Endothelial cell (in vitro differentiated cells): Measurements from ENCODE around the gene INPP5F. TPM values are rescaled to one million over a fixed set of nuclear protein-coding genes. Genes with fewer than 3 reads are reported as not detected.

Experiments used
- DNase-seq: peaks from one replicate; pipeline ENCODE4 v3.0.0; 2021; ENCODE audit warnings: low spot score
- H3K27ac Mint-ChIP-seq: one replicate; pipeline ENCODE4 v1.8.0; 2021; ENCODE audit warnings: mixed read lengths, inconsistent platforms; ENCODE audit not compliant: unreplicated experiment
- H3K27me3 Mint-ChIP-seq: one replicate; pipeline ENCODE4 v1.8.0; 2021; ENCODE audit warnings: mild to moderate bottlenecking, moderate library complexity, mixed read lengths, inconsistent platforms; ENCODE audit not compliant: unreplicated experiment
- H3K36me3 Mint-ChIP-seq: one replicate; pipeline ENCODE4 v1.8.0; 2021; ENCODE audit warnings: mild to moderate bottlenecking, low read depth, mixed read lengths, inconsistent platforms; ENCODE audit not compliant: unreplicated experiment
- H3K4me1 Mint-ChIP-seq: one replicate; pipeline ENCODE4 v1.8.0; 2021; ENCODE audit warnings: mild to moderate bottlenecking, mixed read lengths, inconsistent platforms; ENCODE audit not compliant: unreplicated experiment
- H3K4me3 Mint-ChIP-seq: one replicate; pipeline ENCODE4 v1.8.0; 2021; ENCODE audit warnings: mild to moderate bottlenecking, mixed read lengths, inconsistent platforms; ENCODE audit not compliant: unreplicated experiment
- H3K9me3 Mint-ChIP-seq: one replicate; pipeline ENCODE4 v1.8.0; 2021; ENCODE audit warnings: mixed read lengths, inconsistent platforms; ENCODE audit not compliant: unreplicated experiment
- total RNA-seq: library from RNA; stranded (reverse); fragmentation: NEBNext Ultra II Directional; extraction: Animal tissue kit (Norgen Biotek cat#: 25700); gene quantifications from one replicate; pipeline ENCODE4 v1.2.1, GENCODE V29; 2021; ENCODE audit not compliant: unreplicated experiment
- TF ChIP-seq, protein P1 (sequence below): fragments of 200-600 bp; sonication (generic); IDR thresholded peaks from one replicate; pipeline ENCODE4 v1.5.0; 2021; ENCODE audit warnings: antibody characterized with exemption; ENCODE audit not compliant: unreplicated experiment

The INPP5F gene
- total RNA-seq, 1 donor from 2014 or later = 45.7 TPM

DNA sequence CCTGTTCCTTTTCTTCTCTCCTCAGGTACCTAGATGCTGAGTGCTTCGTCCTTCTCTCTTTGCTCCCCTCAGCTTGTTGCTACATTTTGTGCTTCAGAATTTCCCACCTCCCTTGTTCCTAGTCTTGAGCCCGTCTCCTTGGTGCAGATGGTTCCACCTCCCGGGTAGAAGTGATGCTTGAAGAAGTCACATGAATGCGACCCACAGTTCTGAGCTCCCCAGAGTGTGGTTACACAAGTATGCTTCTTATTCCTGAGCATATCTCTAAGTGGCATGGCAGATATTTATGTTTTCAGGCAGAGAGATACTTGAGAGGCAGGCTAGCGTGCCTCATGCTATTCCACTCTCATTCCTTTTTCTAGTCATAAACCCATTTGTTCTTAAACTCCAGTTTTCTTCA is 34.0 kb downstream of the INPP5F start:
- Mint-ChIP-seq H3K36me3 (peaks cover 5% of the 10 kb centered on the region), H3K4me3 (no peak overlapping the region), H3K4me1 (no peaks in the 10 kb centered on the region), H3K27ac (no peak overlapping the region), H3K9me3 (no peaks in the 10 kb centered on the region), H3K27me3 (no peaks in the 10 kb centered on the region)
- DNase-seq = no peak
- TF ChIP-seq, protein P1, sequence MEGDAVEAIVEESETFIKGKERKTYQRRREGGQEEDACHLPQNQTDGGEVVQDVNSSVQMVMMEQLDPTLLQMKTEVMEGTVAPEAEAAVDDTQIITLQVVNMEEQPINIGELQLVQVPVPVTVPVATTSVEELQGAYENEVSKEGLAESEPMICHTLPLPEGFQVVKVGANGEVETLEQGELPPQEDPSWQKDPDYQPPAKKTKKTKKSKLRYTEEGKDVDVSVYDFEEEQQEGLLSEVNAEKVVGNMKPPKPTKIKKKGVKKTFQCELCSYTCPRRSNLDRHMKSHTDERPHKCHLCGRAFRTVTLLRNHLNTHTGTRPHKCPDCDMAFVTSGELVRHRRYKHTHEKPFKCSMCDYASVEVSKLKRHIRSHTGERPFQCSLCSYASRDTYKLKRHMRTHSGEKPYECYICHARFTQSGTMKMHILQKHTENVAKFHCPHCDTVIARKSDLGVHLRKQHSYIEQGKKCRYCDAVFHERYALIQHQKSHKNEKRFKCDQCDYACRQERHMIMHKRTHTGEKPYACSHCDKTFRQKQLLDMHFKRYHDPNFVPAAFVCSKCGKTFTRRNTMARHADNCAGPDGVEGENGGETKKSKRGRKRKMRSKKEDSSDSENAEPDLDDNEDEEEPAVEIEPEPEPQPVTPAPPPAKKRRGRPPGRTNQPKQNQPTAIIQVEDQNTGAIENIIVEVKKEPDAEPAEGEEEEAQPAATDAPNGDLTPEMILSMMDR = no peak

DNA sequence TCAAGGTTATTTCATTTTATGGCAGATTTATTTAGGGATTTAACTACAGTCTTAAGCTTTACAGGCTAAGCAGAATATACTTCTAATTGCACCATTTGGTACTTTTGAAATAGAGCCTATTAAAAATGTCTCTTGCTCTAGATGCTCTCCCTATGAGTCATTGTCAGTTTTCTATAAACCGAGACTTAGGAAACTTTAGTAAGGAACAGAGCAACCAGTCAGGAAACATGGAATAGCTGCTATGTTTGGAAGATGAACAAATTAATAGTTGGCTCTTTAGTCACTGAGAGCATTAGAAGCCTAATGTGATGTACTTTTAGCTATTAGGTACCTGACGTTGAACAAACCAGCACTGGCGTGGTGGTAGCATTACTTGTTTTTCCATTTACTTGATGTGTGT is 35.3 kb downstream of the INPP5F start:
- Mint-ChIP-seq H3K9me3 (no peaks in the 10 kb centered on the region), H3K4me1 (peaks cover 3% of the 10 kb centered on the region), H3K27ac (no peak overlapping the region), H3K36me3 (peaks cover 5% of the 10 kb centered on the region), H3K27me3 (no peaks in the 10 kb centered on the region), H3K4me3 (no peak overlapping the region)
- DNase-seq = no peak
- TF ChIP-seq, protein P1 = no peak

DNA sequence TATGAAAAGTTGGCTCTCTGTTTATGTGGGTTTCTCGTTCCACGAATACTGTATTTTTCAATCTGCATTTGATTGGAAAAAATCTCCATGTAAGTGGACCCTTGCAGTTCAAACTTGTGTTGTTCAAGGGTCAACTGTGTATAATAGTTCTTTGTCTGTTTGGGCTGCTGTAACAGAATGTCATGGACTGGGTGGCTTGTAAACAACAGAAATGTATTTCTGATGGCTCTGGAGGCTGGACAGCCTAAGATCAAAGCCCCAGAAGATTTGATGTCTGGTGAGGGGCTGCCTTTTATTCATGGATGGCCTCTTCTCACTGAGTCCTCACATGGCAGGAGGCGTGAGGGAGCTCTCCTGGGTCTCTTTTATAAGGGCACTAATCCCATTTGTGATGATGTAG is 36.2 kb downstream of the INPP5F start:
- DNase-seq = no peak
- peaks cover 5% of the 10 kb centered on the region for H3K36me3 Mint-ChIP-seq
- H3K4me3 Mint-ChIP-seq = no peak overlapping the region
- TF ChIP-seq, protein P1 = no peak
- peaks cover 10% of the 10 kb centered on the region for H3K4me1 Mint-ChIP-seq
- no peak overlapping the region for H3K27ac Mint-ChIP-seq
- H3K9me3 Mint-ChIP-seq = no peaks in the 10 kb centered on the region
- no peaks in the 10 kb centered on the region for H3K27me3 Mint-ChIP-seq

DNA sequence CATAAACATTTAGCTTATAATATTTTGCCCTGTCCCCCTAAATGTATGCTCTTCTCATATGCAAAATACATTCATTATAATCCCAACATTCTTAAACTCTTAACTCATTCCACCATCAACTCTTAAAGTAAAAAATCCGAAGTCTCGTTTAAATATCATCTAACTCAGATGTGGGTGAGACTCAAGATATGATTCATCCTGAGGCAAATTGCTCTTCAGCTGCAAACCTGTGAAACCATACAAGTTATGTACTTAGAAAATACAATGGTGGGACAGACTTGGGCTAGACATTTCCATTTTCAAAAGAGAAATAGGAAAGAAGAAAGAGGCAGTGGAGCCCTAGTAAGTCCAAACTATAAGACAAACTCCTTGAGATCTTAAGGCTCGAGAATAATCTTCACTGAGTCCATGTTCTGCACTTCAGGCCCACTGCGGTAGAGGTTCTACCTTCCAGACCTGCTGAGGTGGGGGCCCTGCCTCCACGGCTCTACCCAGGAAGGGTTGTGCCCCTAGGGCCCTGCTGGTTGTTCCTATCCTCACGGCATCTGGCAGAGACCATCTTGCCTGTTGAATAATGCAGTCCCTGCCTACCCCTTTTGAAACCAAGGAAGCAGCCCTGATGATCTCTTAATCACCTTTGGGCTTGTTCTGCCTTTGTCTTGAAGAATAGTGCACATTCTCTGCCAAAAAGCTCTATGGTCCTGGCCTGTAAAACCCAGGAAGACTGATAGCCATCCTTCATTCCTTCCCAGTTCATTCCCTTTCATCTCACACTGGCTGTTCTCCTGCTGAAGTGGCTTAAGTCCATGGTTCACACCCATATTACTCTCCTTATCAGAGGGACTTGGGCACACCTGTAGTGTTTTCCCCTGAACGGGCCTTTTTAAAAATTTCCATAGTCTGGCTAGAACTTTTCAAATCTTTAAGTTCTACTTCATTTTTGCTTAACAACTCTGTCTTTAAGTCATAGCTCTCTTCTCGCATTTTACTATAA is 37.3 kb downstream of the INPP5F start:
- no peak for DNase-seq
- H3K27me3 Mint-ChIP-seq = no peaks in the 10 kb centered on the region
- no peak overlapping the region for H3K27ac Mint-ChIP-seq
- peaks cover 5% of the 10 kb centered on the region for H3K36me3 Mint-ChIP-seq
- H3K9me3 Mint-ChIP-seq = no peaks in the 10 kb centered on the region
- TF ChIP-seq, protein P1 = no peak
- peaks cover 16% of the 10 kb centered on the region for H3K4me1 Mint-ChIP-seq
- H3K4me3 Mint-ChIP-seq = no peak overlapping the region

DNA sequence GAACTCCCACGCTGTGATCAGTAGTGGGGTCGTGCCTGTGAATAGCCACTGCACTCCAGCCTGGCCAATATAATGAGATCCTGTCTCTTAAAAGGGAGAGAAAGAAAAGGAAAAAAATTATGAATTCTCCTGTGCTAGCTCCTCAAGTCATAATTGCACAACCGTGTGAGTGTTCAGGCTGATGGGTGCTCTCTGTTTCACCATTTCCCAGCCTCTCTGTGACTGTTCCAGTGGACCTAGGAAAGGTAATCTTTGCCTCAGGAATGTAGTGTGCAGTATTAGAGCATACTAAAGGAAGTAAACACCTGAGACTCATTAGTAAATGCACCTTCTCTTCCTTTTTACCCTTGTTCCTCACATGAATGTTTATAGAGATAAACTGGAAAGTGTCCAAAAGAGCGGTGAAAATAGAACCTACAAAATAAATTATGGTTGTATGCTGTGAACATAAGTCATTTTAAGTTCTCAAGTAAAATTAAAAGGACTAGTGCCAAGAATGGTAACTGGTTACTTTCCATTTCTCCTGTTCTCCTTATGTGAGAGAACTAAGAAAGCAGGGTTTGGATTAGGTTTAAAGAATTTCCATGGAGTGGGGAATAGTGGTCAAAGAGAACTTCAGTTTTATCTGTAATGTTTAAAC is 42.7 kb downstream of the INPP5F start:
- H3K4me3 Mint-ChIP-seq = no peak overlapping the region
- peaks cover 1% of the 10 kb centered on the region for H3K27me3 Mint-ChIP-seq
- no peak overlapping the region for H3K27ac Mint-ChIP-seq
- peaks cover 51% of the 10 kb centered on the region for H3K4me1 Mint-ChIP-seq
- TF ChIP-seq, protein P1 = no peak
- H3K9me3 Mint-ChIP-seq = no peaks in the 10 kb centered on the region
- H3K36me3 Mint-ChIP-seq = peaks cover 2% of the 10 kb centered on the region
- no peak for DNase-seq
